K562 (cell line): ENCODE measurements around the gene LEMD3. TPM values are rescaled to one million over a fixed set of nuclear protein-coding genes. Genes with fewer than 3 reads are reported as not detected.

Source experiments
- ATF4 ChIP-seq: fragments of 450-650 bp; formaldehyde crosslinking; IDR thresholded peaks from 2 replicates; pipeline ENCODE4 v1.4.0; 2022; ENCODE audit warnings: mild to moderate bottlenecking, moderate library complexity
- BRD4 ChIP-seq: fragments of 200-600 bp; sonication (generic); IDR thresholded peaks from 2 replicates; pipeline ENCODE4 v1.6.1; 2017; ENCODE audit warnings: inconsistent platforms
- CEBPG ChIP-seq, 3 experiments: fragments of 200-800 bp in 1 of 3; sonication (Bioruptor generic) in 1 of 3; sonication (generic) in 1 of 3; formaldehyde crosslinking in 1 of 3; IDR thresholded peaks in 2 of 3; conservative IDR thresholded peaks in 1 of 3; 2 replicates each; pipeline versions ENCODE4 v1.6.1 to v1.8.0; 2016 to 2022; ENCODE audit warnings: missing compliant biosample characterization in 2 of 3, missing genetic modification characterization in 2 of 3, mild to moderate bottlenecking in 1 of 3, missing genetic modification reagents in 1 of 3
- CGGBP1 ChIP-seq: fragments of 250-450 bp; sonication (Bioruptor Pico); IDR thresholded peaks from 2 replicates; pipeline ENCODE4 v1.9.0; 2021; ENCODE audit warnings: mild to moderate bottlenecking
- CREB3 ChIP-seq: fragments of 450-650 bp; conservative IDR thresholded peaks from 2 replicates; pipeline ENCODE4 v1.6.1; 2016; ENCODE audit warnings: missing genetic modification characterization, low read depth, mild to moderate bottlenecking, missing compliant biosample characterization, moderate library complexity
- CSDE1 ChIP-seq, 2 experiments: fragments of 450-650 bp; IDR thresholded peaks; 2 replicates each; pipeline ENCODE4 v1.6.1; 2016; ENCODE audit warnings: mild to moderate bottlenecking in 1 of 2
- CTBP1 ChIP-seq: fragments of 450-650 bp; IDR thresholded peaks from 2 replicates; pipeline ENCODE4 v1.6.1; 2016; ENCODE audit warnings: borderline replicate concordance
- E2F3 ChIP-seq: fragments of 250-450 bp; sonication (Bioruptor Pico); IDR thresholded peaks from 2 replicates; pipeline ENCODE4 v1.4.0; 2020; ENCODE audit warnings: mild to moderate bottlenecking
- MCM7 ChIP-seq, 2 experiments: fragments of 450-650 bp; IDR thresholded peaks; 2 replicates each; pipeline ENCODE4 v1.6.1; 2016 to 2018
- MEF2D ChIP-seq: conservative IDR thresholded peaks from 2 replicates; pipeline ENCODE4 v1.6.1; 2016; ENCODE audit warnings: low read depth, missing genetic modification characterization, missing compliant biosample characterization
- NKRF ChIP-seq: fragments of 450-650 bp; IDR thresholded peaks from 2 replicates; pipeline ENCODE4 v1.6.1; 2016; ENCODE audit warnings: borderline replicate concordance
- NRF1 ChIP-seq, 2 experiments: fragments of 450-650 bp; IDR thresholded peaks in 1 of 2; conservative IDR thresholded peaks in 1 of 2; 2 replicates each; pipeline ENCODE4 v1.6.1; 2014; ENCODE audit warnings: mild to moderate bottlenecking in 2 of 2
- PHF8 ChIP-seq: fragments of 200-600 bp; sonication (generic); IDR thresholded peaks from 2 replicates; pipeline ENCODE4 v1.6.1; 2012; ENCODE audit warnings: mixed run types, mild to moderate bottlenecking, inconsistent platforms, low read length, moderate library complexity, borderline replicate concordance
- POLR2A ChIP-seq: fragments of 450-650 bp; conservative IDR thresholded peaks from 2 replicates; pipeline ENCODE4 v1.6.1; 2016
- RB1 ChIP-seq: fragments of 450-650 bp; IDR thresholded peaks from 2 replicates; pipeline ENCODE4 v1.6.1; 2017; ENCODE audit warnings: low read depth, mild to moderate bottlenecking
- SMARCB1 ChIP-seq: IDR thresholded peaks from 2 replicates; pipeline ENCODE4 v1.6.1; 2011; ENCODE audit warnings: improper control_type of control experiment, low read depth; ENCODE audit not compliant: insufficient read length
- USF1 ChIP-seq: sonication (generic); formaldehyde crosslinking; IDR thresholded peaks from 2 replicates; pipeline ENCODE4 v1.9.0; 2022; ENCODE audit warnings: mild to moderate bottlenecking, missing genetic modification reagents
- ZHX1 ChIP-seq: fragments of 150-350 bp; conservative IDR thresholded peaks from 2 replicates; pipeline ENCODE4 v1.6.1; 2014; ENCODE audit warnings: low read length
- polyA plus RNA-seq, 8 experiments: library from polyadenylated mRNA; depleted of rRNA in 4 of 8; stranded (reverse) in 5 of 8; unstranded in 3 of 8; fragments of >200 nt; fragmentation: Nextera tagmentation in 2 of 8; fragmentation: Illumina TruSeq in 1 of 8; extraction: Ambion mirVana in 2 of 8; extraction: Trizol in 1 of 8; gene quantifications; 2 replicates each; pipeline versions ENCODE4 v1.2.1 to v1.2.3, GENCODE V29; 2011 to 2014; ENCODE audit warnings: inconsistent platforms in 1 of 8, missing spikeins in 1 of 8
- total RNA-seq, 7 experiments: library from RNA; depleted of rRNA in 6 of 7; stranded (reverse); fragments of >200 nt in 6 of 7; fragmentation: Illumina TruSeq in 2 of 7; extraction: Trizol in 2 of 7; gene quantifications; 2 replicates each; pipeline versions ENCODE4 v1.2.1 to v1.2.3, GENCODE V29; 2011 to 2021; ENCODE audit warnings: low replicate concordance in 1 of 7

LEMD3 gene
- total and polyA plus RNA-seq, 9 of the 15 experiments (the other 6 are each of a cell fraction or from before 2014, with no cell fraction given): 6.8 to 37.4 (median 17.2) TPM

- no peak for TF ChIP-seq CGGBP1 (CRISPR knock-in tag)
- 0 out of 2 replicates have a peak, but pooled peaks have one; percentile 38 for TF ChIP-seq CREB3 (tag)
- no peak for TF ChIP-seq ATF4 (CRISPR knock-in tag)
- no peak for TF ChIP-seq NKRF
- no peak for TF ChIP-seq ZHX1
- peak in 1 of 2 experiments; percentile 47; a peak in 1 of 4 replicates for TF ChIP-seq CSDE1 (IDR thresholded peaks at IDR 0.05)
- no peak for TF ChIP-seq MCM7 (IDR thresholded peaks at IDR 0.05)
- peak; percentile 93 for TF ChIP-seq E2F3 (CRISPR knock-in tag)
- peak; percentile 95 for TF ChIP-seq CTBP1
- TF ChIP-seq CEBPG (CRISPR knock-in tag; IDR thresholded peaks at IDR 0.05): peak; percentile 36; the same call in 1 of the 2 replicates
- no peak for TF ChIP-seq CEBPG (tag; conservative IDR thresholded peaks at IDR 0.05 in 1 of 2, IDR thresholded peaks at IDR 0.05 in 1 of 2)
- peak; percentile 92; the same call in 1 of the 2 replicates for TF ChIP-seq RB1
- TF ChIP-seq BRD4: peak; percentile 79; the same call in 1 of the 2 replicates
- TF ChIP-seq MEF2D (tag): no peak
- TF ChIP-seq NRF1 (conservative IDR thresholded peaks at IDR 0.05 in 1 of 2, IDR thresholded peaks at IDR 0.05 in 1 of 2): peak; percentile 75 to 78
- peak; percentile 90 for TF ChIP-seq PHF8
- TF ChIP-seq POLR2A: peak; percentile 93
- TF ChIP-seq SMARCB1: no peak
- peak; percentile 69 for TF ChIP-seq USF1 (CRISPR knock-in tag)
These were observed at the start of gene LEMD3 (continued) for GRCh38 chr12:65169320-65170208.
